ENCODE measurements around the gene AGBL2. TPM values are rescaled to one million over a fixed set of nuclear protein-coding genes. Genes with fewer than 3 reads are reported as not detected.

The AGBL2 gene
- total and polyA plus RNA-seq, 9 of the 15 experiments (the other 6 are each of a cell fraction or from before 2014, with no cell fraction given): 0.57 to 6.5 (median 1.3) TPM

- TF ChIP-seq LEF1 (IDR thresholded peaks at IDR 0.05): no peak
- TF ChIP-seq PPARD (CRISPR knock-in tag; IDR thresholded peaks at IDR 0.05): no peak
- TF ChIP-seq TRIM24 (IDR thresholded peaks at IDR 0.05): no peak
- TF ChIP-seq TBL1XR1 (IDR thresholded peaks at IDR 0.05; ENCODE audit: low read length in 2 of 2): peak; percentile 17 to 60; a peak in 2 of 4 replicates
- TF ChIP-seq ZNF561 (CRISPR knock-in tag; conservative IDR thresholded peaks at IDR 0.05): no peak
- no peak for TF ChIP-seq HDAC2 (IDR thresholded peaks at IDR 0.05)
- TF ChIP-seq NFRKB (IDR thresholded peaks at IDR 0.05; ENCODE audit: low read depth): no peak; the same call in 1 of the 2 replicates
- TF ChIP-seq, protein P1, sequence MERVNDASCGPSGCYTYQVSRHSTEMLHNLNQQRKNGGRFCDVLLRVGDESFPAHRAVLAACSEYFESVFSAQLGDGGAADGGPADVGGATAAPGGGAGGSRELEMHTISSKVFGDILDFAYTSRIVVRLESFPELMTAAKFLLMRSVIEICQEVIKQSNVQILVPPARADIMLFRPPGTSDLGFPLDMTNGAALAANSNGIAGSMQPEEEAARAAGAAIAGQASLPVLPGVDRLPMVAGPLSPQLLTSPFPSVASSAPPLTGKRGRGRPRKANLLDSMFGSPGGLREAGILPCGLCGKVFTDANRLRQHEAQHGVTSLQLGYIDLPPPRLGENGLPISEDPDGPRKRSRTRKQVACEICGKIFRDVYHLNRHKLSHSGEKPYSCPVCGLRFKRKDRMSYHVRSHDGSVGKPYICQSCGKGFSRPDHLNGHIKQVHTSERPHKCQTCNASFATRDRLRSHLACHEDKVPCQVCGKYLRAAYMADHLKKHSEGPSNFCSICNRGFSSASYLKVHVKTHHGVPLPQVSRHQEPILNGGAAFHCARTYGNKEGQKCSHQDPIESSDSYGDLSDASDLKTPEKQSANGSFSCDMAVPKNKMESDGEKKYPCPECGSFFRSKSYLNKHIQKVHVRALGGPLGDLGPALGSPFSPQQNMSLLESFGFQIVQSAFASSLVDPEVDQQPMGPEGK (CRISPR knock-in tag; IDR thresholded peaks at IDR 0.05; ENCODE audit: borderline replicate concordance): no peak
- TF ChIP-seq CSDE1 (IDR thresholded peaks at IDR 0.05): no peak; a peak in 1 of 4 replicates
- no peak for TF ChIP-seq MED1 (CRISPR knock-in tag; IDR thresholded peaks at IDR 0.05; ENCODE audit: borderline replicate concordance)
- TF ChIP-seq TARDBP (IDR thresholded peaks at IDR 0.05): no peak
- no peak for TF ChIP-seq NFIX (CRISPR knock-in tag; IDR thresholded peaks at IDR 0.05; ENCODE audit: low read depth)
- peak; percentile 56 to 78 for TF ChIP-seq NONO (IDR thresholded peaks at IDR 0.05; ENCODE audit: low read depth in 2 of 2, low read length in 1 of 2)
- no peak for TF ChIP-seq IRF1 (CRISPR knock-in tag; IDR thresholded peaks at IDR 0.05; ENCODE audit: borderline replicate concordance)
- peak; percentile 91 for TF ChIP-seq TAF7 (tag; IDR thresholded peaks at IDR 0.05)
- TF ChIP-seq, protein P2, sequence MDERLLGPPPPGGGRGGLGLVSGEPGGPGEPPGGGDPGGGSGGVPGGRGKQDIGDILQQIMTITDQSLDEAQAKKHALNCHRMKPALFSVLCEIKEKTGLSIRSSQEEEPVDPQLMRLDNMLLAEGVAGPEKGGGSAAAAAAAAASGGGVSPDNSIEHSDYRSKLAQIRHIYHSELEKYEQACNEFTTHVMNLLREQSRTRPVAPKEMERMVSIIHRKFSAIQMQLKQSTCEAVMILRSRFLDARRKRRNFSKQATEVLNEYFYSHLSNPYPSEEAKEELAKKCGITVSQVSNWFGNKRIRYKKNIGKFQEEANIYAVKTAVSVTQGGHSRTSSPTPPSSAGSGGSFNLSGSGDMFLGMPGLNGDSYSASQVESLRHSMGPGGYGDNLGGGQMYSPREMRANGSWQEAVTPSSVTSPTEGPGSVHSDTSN (CRISPR knock-in tag; IDR thresholded peaks at IDR 0.05; ENCODE audit: low read depth): no peak
- TF ChIP-seq, protein P2 (tag; conservative IDR thresholded peaks at IDR 0.05; ENCODE audit: low read depth): no peak
- no peak for TF ChIP-seq SRF (CRISPR knock-in tag; IDR thresholded peaks at IDR 0.05)
- TF ChIP-seq, protein P3, sequence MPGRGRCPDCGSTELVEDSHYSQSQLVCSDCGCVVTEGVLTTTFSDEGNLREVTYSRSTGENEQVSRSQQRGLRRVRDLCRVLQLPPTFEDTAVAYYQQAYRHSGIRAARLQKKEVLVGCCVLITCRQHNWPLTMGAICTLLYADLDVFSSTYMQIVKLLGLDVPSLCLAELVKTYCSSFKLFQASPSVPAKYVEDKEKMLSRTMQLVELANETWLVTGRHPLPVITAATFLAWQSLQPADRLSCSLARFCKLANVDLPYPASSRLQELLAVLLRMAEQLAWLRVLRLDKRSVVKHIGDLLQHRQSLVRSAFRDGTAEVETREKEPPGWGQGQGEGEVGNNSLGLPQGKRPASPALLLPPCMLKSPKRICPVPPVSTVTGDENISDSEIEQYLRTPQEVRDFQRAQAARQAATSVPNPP (IDR thresholded peaks at IDR 0.05; ENCODE audit: borderline replicate concordance, insufficient read depth, insufficient read length): no peak
- TF ChIP-seq GTF2A2 (tag; IDR thresholded peaks at IDR 0.05): no peak
- TF ChIP-seq CGGBP1 (CRISPR knock-in tag; IDR thresholded peaks at IDR 0.05): 0 out of 2 replicates have a peak, but pooled peaks have one; percentile 46
- no peak for TF ChIP-seq RBM15 (IDR thresholded peaks at IDR 0.05; ENCODE audit: insufficient read depth, low read length)
Measured at GRCh38 chr11:47642099-47642855, 72.9 kb downstream of the AGBL2 start, which contains the start of gene MTCH2 (continued).

Data from K562 (cell line).